ENCODE results near the gene NT5DC1.

NT5DC1 gene

GRCh38 chr6:116248577-116248976 lies 147.9 kb downstream of the NT5DC1 start:
- no peak for DNase-seq

GRCh38 chr6:116251568-116252384 lies 151.1 kb downstream of the NT5DC1 start:
- no peak for DNase-seq

GRCh38 chr6:116253188-116253504 lies 152.5 kb downstream of the NT5DC1 start:
- no peak for DNase-seq

GRCh38 chr6:116253505-116254296 lies 153.0 kb downstream of the NT5DC1 start, which contains the start of gene TSPYL4:
Gene TSPYL4, minus strand, starts transcription at chr6:116254075. Its CDS starts 67 bp downstream, at chr6:116254008.
- peak; percentile 94 for DNase-seq

GRCh38 chr6:116254297-116255056 lies 153.8 kb downstream of the NT5DC1 start:
- DNase-seq = no peak

GRCh38 chr6:116255246-116255800 lies 154.7 kb downstream of the NT5DC1 start:
- DNase-seq = no peak

GRCh38 chr6:116256694-116257093 lies 156.0 kb downstream of the NT5DC1 start:
- DNase-seq = no peak

- DNase-seq = no peak
Observed at GRCh38 chr6:116258520-116258919, 157.9 kb downstream of the NT5DC1 start.

GRCh38 chr6:116263353-116263752 lies 162.7 kb downstream of the NT5DC1 start:
- DNase-seq = no peak

- DNase-seq = no peak
Observed at GRCh38 chr6:116265041-116265829, 164.6 kb downstream of the NT5DC1 start.

- DNase-seq = no peak
Observed at GRCh38 chr6:116266803-116267202, 166.2 kb downstream of the NT5DC1 start.

GRCh38 chr6:116267836-116268588 lies 167.4 kb downstream of the NT5DC1 start:
- no peak for DNase-seq

- DNase-seq = peak; percentile 36
Observed at GRCh38 chr6:116268589-116269293, 168.1 kb downstream of the NT5DC1 start.

GRCh38 chr6:116271149-116271708 lies 170.6 kb downstream of the NT5DC1 start:
- no peak for DNase-seq

- no peak for DNase-seq
Observed at GRCh38 chr6:116277124-116277523, 176.5 kb downstream of the NT5DC1 start.

- no peak for DNase-seq
Observed at GRCh38 chr6:116278481-116278829, 177.8 kb downstream of the NT5DC1 start.

GRCh38 chr6:116278854-116279231 lies 178.2 kb downstream of the NT5DC1 start:
- no peak for DNase-seq

GRCh38 chr6:116279232-116280160 lies 178.8 kb downstream of the NT5DC1 start, which contains the start of gene TSPYL1:
Gene TSPYL1, minus strand, starts transcription at chr6:116279930. Its CDS starts 100 bp downstream, at chr6:116279830.
- peak; percentile 82 for DNase-seq
